HG03460 (cell line): Measurements from ENCODE around the gene B9D1.

ENCODE experiments used
- ATAC-seq: cut with Tn5 transposase; IDR thresholded peaks from one replicate; pipeline ENCODE4 v1.9.1; 2021; ENCODE audit not compliant: unreplicated experiment

Gene B9D1, protein sequence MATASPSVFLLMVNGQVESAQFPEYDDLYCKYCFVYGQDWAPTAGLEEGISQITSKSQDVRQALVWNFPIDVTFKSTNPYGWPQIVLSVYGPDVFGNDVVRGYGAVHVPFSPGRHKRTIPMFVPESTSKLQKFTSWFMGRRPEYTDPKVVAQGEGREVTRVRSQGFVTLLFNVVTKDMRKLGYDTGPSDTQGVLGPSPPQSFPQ

DNA sequence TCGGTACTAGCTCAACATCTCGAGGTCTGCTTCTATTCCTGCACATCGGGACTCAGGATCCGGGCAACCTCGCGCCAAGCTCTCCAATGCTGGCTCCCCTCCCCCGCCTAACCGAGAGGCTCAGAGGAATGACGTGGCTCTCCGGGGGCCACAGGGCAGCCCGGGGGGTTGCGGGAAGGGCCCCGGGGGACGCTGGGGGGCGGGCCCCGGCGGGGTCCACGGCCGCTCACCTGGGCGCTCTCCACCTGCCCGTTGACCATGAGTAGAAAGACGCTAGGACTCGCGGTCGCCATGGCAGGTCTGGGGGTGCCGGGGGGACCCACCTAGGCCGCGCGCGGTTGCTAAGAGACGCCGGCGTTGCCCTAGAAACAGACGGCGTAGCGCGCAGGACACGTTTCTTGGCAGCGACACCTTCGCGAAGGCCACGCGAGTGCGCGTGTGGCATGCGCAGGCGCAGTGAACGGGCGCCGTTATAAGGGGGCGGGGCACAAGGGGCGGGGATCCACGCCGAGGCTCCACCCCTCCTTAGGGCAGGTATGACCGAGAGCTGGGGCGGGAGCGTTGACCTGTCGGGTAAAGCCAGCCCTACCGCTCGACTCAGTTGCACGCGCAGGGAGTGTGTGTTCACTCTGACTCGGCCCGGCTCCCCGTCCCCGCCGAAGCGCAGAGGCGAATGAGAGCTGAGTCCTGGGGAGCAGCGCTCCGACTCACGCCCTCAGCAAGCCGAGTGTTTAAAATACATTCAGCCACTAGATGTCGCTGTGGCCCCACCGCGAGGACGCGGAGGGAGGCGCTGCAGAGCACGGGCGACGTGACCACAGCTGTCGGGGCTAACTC is at the start of gene B9D1:
Gene B9D1, minus strand, starts transcription at position 447 of the 837 bp plus-strand sequence. Its CDS starts 154 bp downstream, at position 293.
- peak; percentile 67 for ATAC-seq

DNA sequence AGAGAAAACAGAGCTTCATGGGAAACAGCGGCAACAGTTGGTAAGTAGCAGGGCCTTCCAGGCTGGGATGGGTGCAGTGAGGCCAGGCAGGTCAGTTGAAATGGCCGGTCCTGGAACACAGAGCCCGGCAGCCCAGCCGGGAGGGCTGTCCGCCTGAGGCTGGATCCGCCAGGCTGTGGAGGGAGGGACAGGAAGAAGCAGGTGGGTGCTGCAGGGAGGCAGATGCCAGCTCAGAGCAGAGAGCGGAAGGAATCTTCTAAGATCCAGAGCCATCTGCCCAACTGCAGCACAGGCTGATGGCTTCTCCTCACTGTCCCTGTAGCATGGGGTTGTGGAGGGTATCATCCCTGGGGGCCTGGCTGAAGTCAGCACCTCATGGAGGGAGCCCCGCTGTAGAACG is 49.1 kb upstream of the B9D1 start:
- ATAC-seq = no peak

DNA sequence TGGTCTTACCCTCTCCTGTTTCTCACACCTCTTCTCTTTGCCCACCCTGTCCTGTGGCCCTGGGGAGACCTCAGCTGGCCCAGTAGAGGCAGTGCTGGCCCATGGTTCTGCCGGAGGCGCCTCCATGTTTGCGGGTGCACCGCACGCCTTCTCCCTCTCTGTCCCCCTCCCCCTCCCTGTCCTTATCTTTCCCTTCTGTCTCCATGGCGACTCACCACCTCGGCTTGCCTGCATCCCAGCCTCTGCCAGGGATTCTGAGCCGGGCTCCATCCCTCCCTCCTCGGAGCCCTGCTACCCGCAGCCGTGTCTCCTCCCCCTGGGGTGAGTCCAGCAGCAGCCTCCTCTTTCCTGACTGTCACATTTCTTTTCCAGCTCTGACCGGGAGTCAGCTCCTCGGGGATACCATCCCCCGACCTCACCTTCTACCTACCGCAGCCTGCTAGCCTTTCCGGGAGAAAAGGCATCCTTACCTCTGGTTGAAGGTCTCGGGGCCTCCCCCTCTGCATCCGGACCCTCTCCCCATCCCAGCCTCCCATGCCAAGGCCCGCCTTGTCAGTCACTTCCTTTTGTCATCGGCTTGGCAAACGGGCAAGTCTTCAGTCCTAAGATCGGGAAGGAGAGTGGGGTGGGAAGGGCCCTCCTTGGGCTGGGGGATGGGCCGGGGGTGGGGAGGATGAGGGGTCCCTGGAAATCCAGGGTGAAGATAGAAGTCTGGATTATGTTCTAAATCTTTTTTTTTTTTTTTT is 48.5 kb upstream of the B9D1 start, which contains the start of gene RNF112:
Gene RNF112, plus strand, starts transcription at position 358 of the 746 bp plus-strand sequence. Its CDS starts 177 bp downstream, at position 535.
- ATAC-seq = no peak

DNA sequence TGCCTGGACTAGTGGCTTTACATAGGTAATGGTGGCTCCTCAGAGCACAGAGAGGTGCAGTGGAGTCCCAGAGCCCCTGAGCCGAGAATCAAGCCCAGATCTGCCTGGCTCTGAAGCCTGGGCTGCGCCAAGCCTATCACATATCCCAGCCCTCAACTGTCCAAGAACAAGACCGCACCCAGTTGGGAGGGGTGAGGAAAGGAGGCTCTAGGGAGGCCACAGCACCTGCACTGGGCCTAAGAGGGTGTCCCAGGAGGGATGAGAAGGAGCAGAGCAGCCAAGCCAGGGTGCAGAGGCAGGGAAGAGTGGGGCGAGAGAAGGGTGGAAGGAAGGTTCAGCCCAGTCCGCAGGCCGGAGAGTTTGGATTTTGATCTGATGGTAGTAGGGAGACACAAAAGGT is 47.6 kb upstream of the B9D1 start:
- ATAC-seq = no peak

DNA sequence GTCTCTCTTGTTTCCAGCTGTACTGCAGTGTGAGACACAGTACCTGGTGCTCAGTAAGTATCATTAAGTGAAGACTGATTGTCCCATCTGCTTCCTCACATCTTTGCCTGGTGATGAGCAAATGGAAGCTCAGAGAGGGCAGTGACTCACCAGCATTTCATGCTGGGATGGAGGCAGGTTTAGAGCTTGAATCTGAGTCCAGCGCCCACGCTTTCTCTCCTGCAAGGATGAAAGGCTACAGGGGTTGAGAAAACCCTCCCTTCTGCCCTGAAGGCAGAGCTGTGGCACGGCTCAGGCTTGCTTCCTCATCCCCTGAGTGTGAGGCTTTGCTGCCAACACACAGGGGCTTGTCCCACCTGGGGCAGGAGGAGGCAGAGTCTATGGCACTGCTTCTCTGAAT is 47.0 kb upstream of the B9D1 start:
- no peak for ATAC-seq

DNA sequence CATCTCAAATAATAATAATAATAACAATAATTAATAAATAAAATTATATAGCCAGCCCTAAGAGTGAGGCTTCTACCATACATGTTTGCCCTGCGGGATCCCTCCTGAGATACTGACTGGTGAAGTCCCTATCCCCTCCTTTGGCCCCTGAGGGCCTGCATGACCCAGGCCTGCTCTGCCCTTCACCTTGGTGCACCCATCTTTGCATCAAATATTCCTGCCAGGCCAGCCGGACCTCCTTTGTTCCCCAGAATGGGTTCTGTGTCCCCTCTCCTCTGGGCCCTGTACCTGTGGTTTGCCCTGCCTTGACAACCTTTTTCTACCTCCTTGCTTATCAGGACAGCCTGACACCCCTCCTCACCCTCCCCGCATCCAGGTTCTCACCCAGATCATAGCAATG is 46.5 kb upstream of the B9D1 start:
- no peak for ATAC-seq

DNA sequence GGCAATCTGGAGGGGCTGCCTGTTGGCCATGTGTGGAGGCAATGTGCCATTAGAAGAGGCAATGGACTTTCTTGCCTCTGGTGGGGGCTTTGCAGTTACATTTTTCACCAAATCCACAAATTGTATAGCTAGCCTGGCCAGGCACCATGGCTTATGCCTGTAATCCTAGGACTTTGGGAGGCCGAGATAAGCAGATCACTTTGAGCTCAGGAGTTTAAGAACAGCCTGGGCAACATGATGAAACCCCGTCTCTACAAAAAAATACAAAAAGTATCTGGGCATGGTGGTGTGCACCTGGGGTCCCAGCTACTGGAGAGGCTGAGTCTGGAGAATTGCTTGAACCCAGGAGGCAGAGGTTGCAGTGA is 45.8 kb upstream of the B9D1 start:
- ATAC-seq = no peak

DNA sequence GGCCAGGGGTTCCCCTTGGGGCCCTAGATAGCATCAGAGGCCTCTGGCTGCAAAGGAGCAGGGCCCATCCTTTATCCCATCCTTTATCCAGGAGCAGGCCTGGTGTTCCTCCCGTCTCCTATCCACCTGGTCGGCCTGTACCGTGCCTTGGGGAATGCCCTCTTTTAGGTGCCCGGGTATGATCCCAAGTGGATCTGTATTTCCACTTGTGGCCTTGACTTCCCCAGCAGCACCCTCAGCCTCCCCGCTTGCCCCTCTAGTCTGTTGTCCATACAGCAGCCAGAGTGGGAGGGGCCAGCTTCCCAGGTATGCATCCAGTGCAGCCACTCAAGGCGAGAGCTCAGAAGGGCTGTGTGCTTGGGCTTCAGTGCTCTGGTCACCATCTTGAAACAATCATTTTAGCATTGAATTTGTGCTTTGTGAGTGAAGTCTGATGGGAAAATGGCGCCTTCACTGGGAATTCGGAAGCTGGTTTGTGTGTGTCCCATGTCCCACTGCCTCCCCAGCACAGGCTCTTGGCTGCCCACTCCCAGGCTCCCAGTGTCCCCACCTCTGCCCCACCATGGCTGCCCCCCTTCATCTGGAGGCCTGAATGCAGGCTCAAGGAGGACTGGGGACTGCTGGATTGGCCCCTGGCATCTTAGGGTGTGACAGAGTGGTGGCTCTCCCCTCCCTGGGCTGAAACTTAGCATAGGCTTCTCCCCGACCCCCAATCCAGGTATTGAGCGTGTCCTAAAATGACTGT is 45.2 kb upstream of the B9D1 start:
- no peak for ATAC-seq

DNA sequence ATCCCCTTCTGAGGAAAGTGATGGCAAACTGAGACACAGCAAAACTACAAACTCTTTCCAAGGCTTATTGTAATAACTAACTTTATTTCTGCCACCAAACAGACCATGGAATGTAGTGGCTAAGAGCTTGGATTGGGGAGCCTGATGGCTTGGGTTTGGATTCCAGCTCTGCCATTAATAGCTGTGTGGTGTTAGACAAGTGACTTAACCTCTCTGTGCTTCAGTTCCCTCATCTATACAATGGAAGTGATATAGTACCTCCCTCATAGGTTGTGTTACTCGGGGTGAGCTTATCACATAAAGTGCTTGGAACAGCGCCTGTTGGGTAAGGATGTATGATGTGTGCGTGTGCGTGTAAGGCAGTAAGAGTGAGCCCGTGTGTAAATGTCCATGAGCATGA is 42.6 kb upstream of the B9D1 start:
- no peak for ATAC-seq

DNA sequence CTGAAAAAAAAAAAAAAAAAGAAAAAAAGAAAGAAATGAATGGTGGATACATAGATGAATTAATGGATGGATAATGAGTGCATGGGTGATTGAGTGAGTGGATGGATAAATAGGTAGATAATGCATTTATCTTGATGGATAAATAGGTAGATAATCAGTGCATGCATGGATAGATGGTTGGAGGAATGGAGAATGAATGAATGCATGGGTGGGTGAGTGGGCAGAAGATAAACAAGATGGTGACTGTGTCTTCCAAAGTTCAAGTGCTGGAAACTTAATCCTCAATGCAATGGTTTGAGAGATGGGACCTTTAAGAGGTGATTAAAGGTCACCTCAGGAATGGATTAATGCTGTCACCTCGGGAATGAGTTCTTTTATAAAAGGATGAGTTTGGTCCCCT is 41.7 kb upstream of the B9D1 start:
- no peak for ATAC-seq

DNA sequence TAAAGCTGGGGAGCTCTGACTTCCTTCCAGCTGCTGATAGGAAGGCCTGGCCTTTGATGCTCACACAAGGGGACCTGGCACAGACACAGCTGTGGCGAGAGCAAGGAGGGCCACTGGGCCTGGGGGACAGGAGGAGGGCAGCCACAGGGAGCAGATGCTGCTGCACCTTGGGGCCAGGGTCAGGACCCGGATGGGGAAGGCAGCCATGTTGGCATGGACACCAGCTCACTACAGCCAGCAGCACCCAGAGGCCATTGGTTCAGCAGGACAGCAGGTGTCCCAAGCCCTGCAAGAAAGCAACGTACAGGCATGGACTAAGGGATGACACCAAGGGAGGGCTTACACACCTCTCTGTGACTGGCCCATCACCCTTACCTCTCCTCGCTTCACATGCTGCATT is 40.5 kb upstream of the B9D1 start:
- ATAC-seq = no peak

DNA sequence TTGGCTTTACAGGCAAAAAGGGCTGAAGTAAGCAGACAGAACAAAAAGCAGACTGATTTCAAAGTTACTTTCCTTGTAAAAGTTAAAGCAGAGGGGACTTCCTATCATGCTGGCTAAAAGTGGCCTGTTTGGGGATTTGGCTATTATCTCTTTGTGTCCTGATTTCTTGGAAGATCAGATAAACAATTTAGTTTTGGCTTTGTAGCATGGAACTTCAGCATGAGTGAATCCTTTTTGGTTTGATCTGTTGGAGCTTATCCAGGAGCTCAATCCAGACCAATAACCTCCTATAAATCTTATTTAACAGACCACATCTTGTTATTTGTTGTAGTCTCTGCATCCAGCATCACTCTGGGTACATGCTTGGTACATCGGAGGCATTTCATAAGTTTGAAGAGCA is 39.6 kb upstream of the B9D1 start:
- ATAC-seq = no peak

DNA sequence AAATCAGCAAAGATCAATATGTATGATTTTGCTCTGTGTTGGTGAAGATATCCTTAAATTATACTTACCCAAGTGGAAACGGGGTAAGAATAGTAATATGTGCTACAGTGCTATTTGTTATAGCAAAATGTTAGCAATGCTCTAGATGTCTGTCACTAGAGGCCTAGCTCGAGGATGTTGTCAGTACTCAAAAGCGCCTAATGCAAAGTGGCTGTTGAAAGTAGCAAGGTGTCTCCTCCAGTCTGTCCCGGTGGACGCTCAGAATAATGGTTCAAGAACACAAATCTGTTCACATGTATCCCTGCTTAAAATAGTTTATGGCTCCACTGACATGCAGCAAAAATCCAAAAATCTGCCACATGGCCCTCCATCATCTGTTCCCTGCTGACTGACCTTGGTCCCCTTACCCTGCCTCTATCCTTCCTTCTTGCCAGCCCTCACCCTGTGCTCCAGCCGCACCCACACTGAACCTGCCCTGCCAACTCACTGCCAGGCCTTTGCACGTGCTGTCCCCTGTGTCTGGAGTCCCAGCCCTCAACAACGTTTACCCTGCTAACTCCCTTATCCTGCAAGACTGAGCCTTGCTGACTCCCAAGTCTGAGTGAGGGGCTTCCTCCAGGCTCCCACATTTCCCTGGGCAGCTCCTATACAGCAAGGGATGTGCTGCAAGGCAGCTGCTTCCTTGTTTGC is 38.9 kb upstream of the B9D1 start:
- no peak for ATAC-seq

DNA sequence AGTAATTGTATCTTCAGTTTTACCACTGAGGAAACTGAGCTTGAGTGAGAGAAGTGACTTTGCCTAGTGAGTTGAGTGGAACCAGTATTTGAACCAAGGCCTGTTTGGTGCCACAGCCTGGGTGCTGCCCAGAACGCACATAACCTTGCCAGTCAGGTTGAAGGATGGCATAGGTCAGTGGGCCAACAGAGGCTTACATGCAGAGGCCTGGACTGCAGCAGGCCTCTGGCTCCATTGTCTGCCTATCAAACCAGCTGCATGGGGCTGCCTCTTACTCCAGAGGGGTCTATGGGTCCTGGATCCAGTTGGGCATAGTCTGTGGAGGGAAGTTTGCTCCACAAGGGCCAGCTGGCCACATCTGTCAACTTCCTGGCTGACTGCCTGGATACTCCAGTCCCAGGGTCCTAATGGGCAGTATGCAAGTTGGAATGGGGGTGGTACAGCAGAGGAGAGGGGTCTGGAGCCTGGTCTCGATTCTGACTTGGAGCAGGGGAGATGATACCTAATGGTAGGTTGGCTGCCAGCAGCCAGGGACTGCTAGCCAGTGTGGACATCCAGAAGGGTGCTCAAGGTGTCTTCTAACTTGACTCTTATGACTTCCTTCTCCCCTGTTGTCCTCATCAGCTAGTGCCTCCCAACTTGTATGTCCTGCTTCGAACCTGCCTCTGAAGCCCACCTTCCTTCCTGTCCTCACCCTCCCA is 37.4 kb upstream of the B9D1 start:
- no peak for ATAC-seq

DNA sequence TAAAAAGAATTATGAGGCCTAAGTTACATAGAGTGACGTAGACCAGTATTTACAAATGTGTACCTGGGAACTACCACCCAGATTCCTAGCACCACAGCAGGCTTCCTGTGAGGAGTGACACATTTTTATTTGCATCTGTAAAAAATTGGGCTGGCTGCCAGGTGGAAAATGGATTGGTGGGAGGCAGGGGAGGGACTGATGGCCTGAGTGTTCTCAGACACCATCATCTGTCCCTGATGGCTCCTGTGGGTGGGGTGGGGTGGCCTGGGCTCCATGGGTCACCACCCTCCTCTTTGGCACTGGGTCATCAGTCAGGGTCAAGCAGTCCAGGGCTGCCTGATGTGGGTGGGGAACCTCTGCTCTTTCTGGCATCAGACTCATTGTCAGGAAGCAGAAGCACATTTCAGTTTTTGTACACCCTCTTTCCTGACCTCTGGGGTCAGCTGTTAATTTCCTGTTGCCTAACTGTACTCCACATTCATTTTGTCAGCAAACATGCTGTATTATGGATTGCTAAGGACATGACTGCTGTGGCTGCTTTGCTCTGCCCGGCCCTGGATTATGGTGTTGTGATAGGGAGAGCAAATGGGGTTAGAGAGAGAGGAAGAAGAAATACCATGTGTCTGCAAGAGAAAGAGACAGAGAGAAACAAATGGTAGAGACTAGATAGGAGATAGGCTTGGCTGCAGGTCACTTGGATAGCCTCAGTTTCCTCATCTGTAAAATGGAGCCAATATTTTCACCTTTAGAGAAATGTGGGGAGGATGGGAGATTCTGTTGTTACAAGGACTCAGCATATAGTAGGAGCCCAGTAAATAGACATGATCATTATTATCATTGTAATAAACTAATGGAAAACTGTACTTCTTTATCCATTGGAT is 36.0 kb upstream of the B9D1 start:
- ATAC-seq = no peak

DNA sequence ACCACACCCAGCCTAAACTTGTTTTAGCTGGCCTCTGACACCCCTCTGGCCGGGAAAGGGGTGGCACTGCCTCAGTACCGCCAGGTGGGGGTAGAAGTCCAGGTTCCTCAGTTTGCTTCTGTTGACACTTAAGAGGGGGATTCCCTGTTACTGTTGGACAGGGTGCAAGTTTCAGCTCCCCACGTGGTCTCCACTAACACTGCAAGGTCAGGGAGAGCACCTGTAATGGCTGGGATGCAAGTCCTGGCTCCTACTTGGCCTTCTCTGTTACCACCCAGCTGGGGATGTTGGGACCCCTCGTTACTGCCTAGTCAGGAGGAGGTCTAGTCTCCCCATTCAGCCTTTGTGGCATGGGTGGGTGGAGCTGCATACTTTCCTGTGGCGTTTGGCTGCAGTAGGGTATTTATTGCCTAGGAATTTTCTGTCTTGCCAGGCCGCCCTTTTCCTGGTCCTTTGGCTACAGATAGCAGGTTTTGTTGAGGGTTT is 35.1 kb upstream of the B9D1 start:
- no peak for ATAC-seq

DNA sequence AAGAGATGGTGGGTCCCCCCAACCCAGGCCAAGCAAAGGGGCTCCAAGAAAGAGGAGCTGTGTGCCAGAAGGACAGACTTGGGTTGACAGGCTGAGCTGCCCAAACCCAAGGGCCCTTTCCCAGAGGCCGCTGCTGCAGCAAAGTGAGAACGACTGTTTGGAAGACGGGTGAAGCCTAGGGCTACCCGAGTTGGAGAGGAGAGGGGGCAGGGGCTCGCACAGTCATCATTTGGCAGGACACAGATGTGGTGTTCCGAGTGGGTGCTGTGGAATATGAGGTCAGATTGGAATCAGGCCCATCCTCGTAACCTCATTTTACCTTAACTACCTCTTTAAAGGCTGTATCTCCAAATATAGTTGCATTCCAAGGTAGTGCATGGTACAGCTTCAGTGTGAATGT is 29.8 kb upstream of the B9D1 start:
- ATAC-seq = no peak

DNA sequence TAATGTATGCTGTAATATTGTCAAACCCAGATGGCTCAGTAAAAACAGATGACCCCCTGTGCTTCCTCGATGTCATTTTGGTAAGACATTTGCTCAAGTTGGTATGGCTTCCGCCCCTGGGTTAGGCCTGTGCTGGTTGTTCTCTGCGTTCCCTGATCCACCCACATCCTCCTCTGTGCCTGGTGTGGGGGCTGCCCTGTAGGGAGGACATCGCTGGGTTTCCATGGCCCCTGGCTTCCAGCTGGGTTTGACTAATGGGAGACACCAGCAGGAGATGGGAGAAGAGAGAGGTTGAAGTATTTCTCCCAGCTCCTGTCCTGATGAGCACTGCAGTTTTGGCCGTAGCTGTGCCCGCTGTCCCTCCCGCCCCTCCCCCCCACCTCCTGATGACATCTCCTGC is 28.9 kb upstream of the B9D1 start:
- ATAC-seq = no peak

DNA sequence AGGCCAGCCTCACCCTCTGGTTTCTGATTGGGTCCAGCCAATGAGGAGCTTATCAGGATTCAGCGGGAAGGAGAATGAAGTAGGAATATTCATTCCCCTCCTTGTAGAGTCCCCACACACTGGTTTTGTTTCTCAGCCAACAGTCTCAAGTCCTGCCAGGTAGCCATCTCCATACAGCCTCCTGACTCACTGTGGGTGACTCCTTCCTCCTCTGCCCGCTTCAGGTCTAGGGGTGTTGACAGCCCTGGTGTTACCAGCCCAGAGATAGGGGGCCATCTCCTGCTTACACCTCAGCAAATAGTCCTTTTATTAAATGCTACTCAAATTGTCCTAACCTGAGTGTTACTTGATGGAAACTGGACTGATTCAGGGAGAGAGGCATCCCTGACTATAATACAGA is 28.4 kb upstream of the B9D1 start:
- ATAC-seq = no peak
